ENCODE results near the gene RBMS1. TPM values are rescaled to one million over a fixed set of nuclear protein-coding genes. Genes with fewer than 3 reads are reported as not detected.

The RBMS1 gene, protein sequence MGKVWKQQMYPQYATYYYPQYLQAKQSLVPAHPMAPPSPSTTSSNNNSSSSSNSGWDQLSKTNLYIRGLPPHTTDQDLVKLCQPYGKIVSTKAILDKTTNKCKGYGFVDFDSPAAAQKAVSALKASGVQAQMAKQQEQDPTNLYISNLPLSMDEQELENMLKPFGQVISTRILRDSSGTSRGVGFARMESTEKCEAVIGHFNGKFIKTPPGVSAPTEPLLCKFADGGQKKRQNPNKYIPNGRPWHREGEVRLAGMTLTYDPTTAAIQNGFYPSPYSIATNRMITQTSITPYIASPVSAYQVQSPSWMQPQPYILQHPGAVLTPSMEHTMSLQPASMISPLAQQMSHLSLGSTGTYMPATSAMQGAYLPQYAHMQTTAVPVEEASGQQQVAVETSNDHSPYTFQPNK
- total RNA-seq = 10 to 100 TPM; 26.8 to 30.0 TPM
- polyA plus RNA-seq (ENCODE audit: insufficient read depth, low read depth, low replicate concordance) = 34.7 TPM
- long read RNA-seq, donor 1, full-length matches to known transcripts = 9 of 21 reads
- long read RNA-seq, donor 1, partial matches to known transcripts = 12 of 21 reads
- long read RNA-seq, donor 1, other reads (novel, unspliced or antisense) = 0 of 21 reads
- long read RNA-seq, donor 2, full-length matches to known transcripts = 6 of 11 reads
- long read RNA-seq, donor 2, partial matches to known transcripts = 5 of 11 reads
- long read RNA-seq, donor 2, other reads (novel, unspliced or antisense) = 0 of 11 reads

- Histone ChIP-seq H3K36me3 (ENCODE audit: low read depth, missing control alignments) (no peaks in the 10 kb centered on the region), H3K4me3 (peak within 1 kb of the TSS; percentile 70 to 83), H3K27ac (peak within 1 kb of the TSS; percentile 85 to 89), H3K4me1 (no peaks in the 10 kb centered on the region), H3K27me3 (no peaks in the 10 kb centered on the region), H3K9me3 (no peaks in the 10 kb centered on the region)
- peak; percentile 51 for DNase-seq
- TF ChIP-seq POLR2A (IDR thresholded peaks at IDR 0.05) (no peak), CTCF (IDR thresholded peaks at IDR 0.05) (no peak)
- WGBS, 2 donors = 1% methylated on average over 38 to 54 of the region's 66 CpGs
- intact Hi-C loops (cut with DNase I; ENCODE audit: low total_unique reads) = no loop called here
These were observed at the start of gene RBMS1 for GRCh38 chr2:160493227-160494028. TSS of gene RBMS1 (minus strand) at chr2:160493807. CDS start at chr2:160493363, 444 bp downstream.

DNA sequence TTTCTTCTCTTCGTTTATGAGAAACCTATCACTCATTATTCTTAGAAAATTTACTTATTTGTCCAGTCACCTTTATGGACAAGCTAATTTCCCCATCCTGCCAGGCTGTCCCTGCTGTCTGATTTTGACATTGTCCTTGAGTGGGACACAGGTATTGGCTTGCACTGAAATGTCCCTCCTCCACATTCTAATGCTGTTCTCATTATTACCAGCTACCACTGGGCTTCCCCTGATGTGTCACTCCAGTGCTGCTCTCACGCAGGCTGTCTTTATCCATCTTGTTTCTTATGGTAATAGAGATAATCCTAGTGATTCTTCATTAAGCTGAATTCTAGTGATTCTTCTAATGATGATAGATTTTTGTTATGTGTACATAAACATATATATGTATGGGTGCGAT lies 48.1 kb upstream of the RBMS1 start:
- Histone ChIP-seq H3K9me3 (no peaks in the 10 kb centered on the region), H3K27ac (no peak overlapping the region), H3K4me1 (no peaks in the 10 kb centered on the region), H3K4me3 (no peak overlapping the region), H3K27me3 (no peaks in the 10 kb centered on the region), H3K36me3 (ENCODE audit: low read depth, missing control alignments) (no peaks in the 10 kb centered on the region)
- DNase-seq = no peak
- intact Hi-C loops (cut with DNase I; ENCODE audit: low total_unique reads) = no loop called here
- TF ChIP-seq POLR2A (IDR thresholded peaks at IDR 0.05) = no peak
- TF ChIP-seq CTCF (IDR thresholded peaks at IDR 0.05) = no peak
- 88 to 92% methylated on average over 3 of the region's 3 CpGs for WGBS, 2 donors

GRCh38 chr2:160538559-160539355 lies 45.1 kb upstream of the RBMS1 start:
- no peak for DNase-seq
- no peaks in the 10 kb centered on the region for H3K9me3 ChIP-seq
- H3K4me1 ChIP-seq = no peaks in the 10 kb centered on the region
- no peak overlapping the region for H3K4me3 ChIP-seq
- H3K27ac ChIP-seq = no peak overlapping the region
- 82 to 84% methylated on average over 5 of the region's 5 CpGs for WGBS, 2 donors
- H3K36me3 ChIP-seq (ENCODE audit: low read depth, missing control alignments) = no peaks in the 10 kb centered on the region
- H3K27me3 ChIP-seq = no peaks in the 10 kb centered on the region
- no peak for TF ChIP-seq CTCF (IDR thresholded peaks at IDR 0.05)
- no peak for TF ChIP-seq POLR2A (IDR thresholded peaks at IDR 0.05)
- intact Hi-C loops (cut with DNase I; ENCODE audit: low total_unique reads) = no loop called here

- 89 to 93% methylated on average over 4 of the region's 4 CpGs for WGBS, 2 donors
- no peak overlapping the region for H3K4me3 ChIP-seq
These were observed 44.5 kb upstream of the RBMS1 start for GRCh38 chr2:160538115-160538514.

More at GRCh38 chr2:160538115-160538514, 44.5 kb upstream of the RBMS1 start:
- no peak for DNase-seq
- TF ChIP-seq POLR2A (IDR thresholded peaks at IDR 0.05) = no peak
- no peak for TF ChIP-seq CTCF (IDR thresholded peaks at IDR 0.05)
- no peaks in the 10 kb centered on the region for H3K36me3 ChIP-seq (ENCODE audit: low read depth, missing control alignments)
- H3K27me3 ChIP-seq = no peaks in the 10 kb centered on the region
- intact Hi-C loops (cut with DNase I; ENCODE audit: low total_unique reads) = no loop called here
- H3K9me3 ChIP-seq = no peaks in the 10 kb centered on the region
- H3K27ac ChIP-seq = no peak overlapping the region
- no peaks in the 10 kb centered on the region for H3K4me1 ChIP-seq
